OCI-LY7 (cell line): Measurements from ENCODE around the gene COL9A1.

Experiments
- EZH2phosphoT487 ChIP-seq: fragments of 200-600 bp; sonication (generic); IDR thresholded peaks from 2 replicates; pipeline ENCODE4 v1.6.1; 2018; ENCODE audit warnings: low read depth, borderline replicate concordance, mild to moderate bottlenecking, mixed run types, antibody characterized with exemption, low read length, moderate library complexity, mixed read lengths
- TF ChIP-seq, protein P1 (sequence below): fragments of 200-600 bp; sonication (generic); conservative IDR thresholded peaks from 2 replicates; pipeline ENCODE4 v1.5.1; 2014; ENCODE audit warnings: mild to moderate bottlenecking, antibody characterized with exemption, low read length, moderate library complexity, mixed read lengths

GRCh38 chr6:70345619-70346018 lies 42.7 kb upstream of the COL9A1 start:
- TF ChIP-seq, protein P1, sequence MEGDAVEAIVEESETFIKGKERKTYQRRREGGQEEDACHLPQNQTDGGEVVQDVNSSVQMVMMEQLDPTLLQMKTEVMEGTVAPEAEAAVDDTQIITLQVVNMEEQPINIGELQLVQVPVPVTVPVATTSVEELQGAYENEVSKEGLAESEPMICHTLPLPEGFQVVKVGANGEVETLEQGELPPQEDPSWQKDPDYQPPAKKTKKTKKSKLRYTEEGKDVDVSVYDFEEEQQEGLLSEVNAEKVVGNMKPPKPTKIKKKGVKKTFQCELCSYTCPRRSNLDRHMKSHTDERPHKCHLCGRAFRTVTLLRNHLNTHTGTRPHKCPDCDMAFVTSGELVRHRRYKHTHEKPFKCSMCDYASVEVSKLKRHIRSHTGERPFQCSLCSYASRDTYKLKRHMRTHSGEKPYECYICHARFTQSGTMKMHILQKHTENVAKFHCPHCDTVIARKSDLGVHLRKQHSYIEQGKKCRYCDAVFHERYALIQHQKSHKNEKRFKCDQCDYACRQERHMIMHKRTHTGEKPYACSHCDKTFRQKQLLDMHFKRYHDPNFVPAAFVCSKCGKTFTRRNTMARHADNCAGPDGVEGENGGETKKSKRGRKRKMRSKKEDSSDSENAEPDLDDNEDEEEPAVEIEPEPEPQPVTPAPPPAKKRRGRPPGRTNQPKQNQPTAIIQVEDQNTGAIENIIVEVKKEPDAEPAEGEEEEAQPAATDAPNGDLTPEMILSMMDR, result no peak
- TF ChIP-seq EZH2phosphoT487, result no peak
